GM12878 (cell line): ENCODE measurements around the gene MAPT. TPM values are rescaled to one million over a fixed set of nuclear protein-coding genes. Genes with fewer than 3 reads are reported as not detected.
A peak's percentile ranks its signal among the peaks of the same experiment; 100 is the strongest.

Experiments used
- ATAC-seq: fragments of 200-7000 bp; cut with Tn5 transposase; 3 replicates; pipeline ENCODE4 v1.9.1; 2020; ENCODE audit warnings: mild to moderate bottlenecking, moderate library complexity
- BruUV-seq: library from RNA; stranded (reverse); fragments of 400-500 nt; replicated peaks from 2 replicates; lab custom pipeline; 2021; lab: Mats Ljungman, UMichigan
- CTCF ChIA-PET: fragments of 300-600 bp; sonication (Branson Sonifier 250); formaldehyde crosslinking; extraction: SDS; loops from one replicate; lab custom pipeline; 2021; ENCODE audit warnings: inconsistent platforms; lab: Yijun Ruan, JAX
- POLR2A ChIA-PET: fragments of 350-600 bp; formaldehyde crosslinking; extraction: SDS; loops from one replicate; lab custom pipeline; 2021; ENCODE audit warnings: inconsistent platforms; lab: Charles Lee
- RAD21 ChIA-PET: fragments of 300-600 bp; sonication (Branson Sonifier 250); formaldehyde crosslinking; loops from one replicate; lab custom pipeline; 2023; ENCODE audit warnings: antibody characterized with exemption; ENCODE audit not compliant: unreplicated experiment; lab: Charles Lee
- SMC1A ChIA-PET: fragments of 300-600 bp; sonication (Branson Sonifier 250); formaldehyde crosslinking; loops from one replicate; lab custom pipeline; 2023; ENCODE audit not compliant: unreplicated experiment, uncharacterized antibody; lab: Charles Lee
- DNase-seq: peaks from one replicate; pipeline ENCODE4 v3.0.0-alpha.2; 2011; ENCODE audit warnings: low read depth, low spot score
- FAIRE-seq: peaks from 3 replicates; lab custom pipeline; 2011; peaks lifted over from hg19 to GRCh38; lab: Jason Lieb, UNC
- H2AFZ ChIP-seq: 2 replicates; pipeline ENCODE4 v1.6.0; 2011; ENCODE audit warnings: low read depth, low read length, control low read depth; ENCODE audit not compliant: control insufficient read depth
- H3K27ac ChIP-seq: 2 replicates; pipeline ENCODE4 v1.5.1; 2011; ENCODE audit warnings: control low read depth; ENCODE audit not compliant: control insufficient read depth, insufficient read depth
- H3K27me3 ChIP-seq, 2 experiments: replicated peaks in 1 of 2; 2 replicates each; pipeline versions ENCODE4 v1.6.0 to v1.6.1; 2011; ENCODE audit warnings: low read length in 1 of 2; ENCODE audit not compliant: control insufficient read depth in 2 of 2, insufficient read depth in 2 of 2
- H3K36me3 ChIP-seq, 2 experiments: 2 replicates each; pipeline ENCODE4 v1.5.1; 2011; ENCODE audit warnings: low read length in 1 of 2; ENCODE audit not compliant: control insufficient read depth in 2 of 2, insufficient read depth in 2 of 2
- H3K4me1 ChIP-seq: 2 replicates; pipeline ENCODE4 v1.6.1; 2011; ENCODE audit warnings: mild to moderate bottlenecking, low read length, moderate library complexity, mixed read lengths; ENCODE audit not compliant: control insufficient read depth, insufficient read depth
- H3K4me2 ChIP-seq: 2 replicates; pipeline ENCODE4 v1.6.0; 2011; ENCODE audit warnings: control low read depth; ENCODE audit not compliant: control insufficient read depth, insufficient read depth
- H3K4me3 ChIP-seq: fragments of 200-600 bp; sonication (generic); 2 replicates; pipeline ENCODE4 v1.5.1; 2016
- H3K79me2 ChIP-seq: 2 replicates; pipeline ENCODE4 v1.6.0; 2011; ENCODE audit warnings: low read length; ENCODE audit not compliant: control insufficient read depth, insufficient read depth
- H3K9ac ChIP-seq: 2 replicates; pipeline ENCODE4 v1.8.0; 2011; ENCODE audit warnings: low read length, control low read depth, mixed read lengths; ENCODE audit not compliant: control insufficient read depth, insufficient read depth
- H3K9me3 ChIP-seq: replicated peaks from 3 replicates; pipeline ENCODE4 v1.5.1; 2011; ENCODE audit warnings: mild to moderate bottlenecking, low read length; ENCODE audit not compliant: control insufficient read depth, insufficient read depth
- H4K20me1 ChIP-seq: 2 replicates; pipeline ENCODE4 v1.6.0; 2011; ENCODE audit not compliant: control insufficient read depth, insufficient read depth
- CBFB ChIP-seq: IDR thresholded peaks from 2 replicates; pipeline ENCODE4 v1.6.1; 2016; ENCODE audit warnings: antibody characterized with exemption, low read depth
- CBX3 ChIP-seq: fragments of 200-600 bp; sonication (generic); IDR thresholded peaks from 2 replicates; pipeline ENCODE4 v1.6.1; 2016; ENCODE audit warnings: low read depth, borderline replicate concordance
- CEBPB ChIP-seq, 2 experiments: fragments of 150-350 bp in 1 of 2; IDR thresholded peaks; 2 replicates each; pipeline ENCODE4 v1.6.1; 2012 to 2014; ENCODE audit warnings: low read depth in 2 of 2, low read length in 2 of 2, borderline replicate concordance in 1 of 2, inconsistent platforms in 1 of 2
- FOXM1 ChIP-seq: IDR thresholded peaks from 2 replicates; pipeline ENCODE4 v1.6.1; 2012; ENCODE audit warnings: low read depth, mild to moderate bottlenecking, inconsistent platforms, low read length, moderate library complexity
- GABPA ChIP-seq: IDR thresholded peaks from 2 replicates; pipeline ENCODE4 v1.6.1; 2014; ENCODE audit warnings: antibody characterized with exemption, low read depth, mild to moderate bottlenecking, inconsistent platforms
- HDAC6 ChIP-seq: fragments of 200-600 bp; sonication (generic); IDR thresholded peaks from one replicate; pipeline ENCODE4 v1.8.0; 2017; ENCODE audit warnings: antibody characterized with exemption; ENCODE audit not compliant: unreplicated experiment
- JUND ChIP-seq: IDR thresholded peaks from 2 replicates; pipeline ENCODE4 v1.6.1; 2012; ENCODE audit warnings: low read depth, mild to moderate bottlenecking, low read length, improper control_type of control experiment, moderate library complexity
- MEF2B ChIP-seq: fragments of 450-650 bp; IDR thresholded peaks from 2 replicates; pipeline ENCODE4 v1.6.1; 2018; ENCODE audit warnings: mild to moderate bottlenecking, moderate library complexity; ENCODE audit not compliant: partially characterized antibody, poor library complexity, severe bottlenecking
- NFYA ChIP-seq: IDR thresholded peaks from 2 replicates; pipeline ENCODE4 v1.6.1; 2011; ENCODE audit warnings: low read depth, mild to moderate bottlenecking, low read length, improper control_type of control experiment, borderline replicate concordance
- NRF1 ChIP-seq: conservative IDR thresholded peaks from 2 replicates; pipeline ENCODE4 v1.6.1; 2011; ENCODE audit warnings: mild to moderate bottlenecking, low read depth, low read length, improper control_type of control experiment
- RB1 ChIP-seq: fragments of 450-650 bp; formaldehyde crosslinking; IDR thresholded peaks from 2 replicates; pipeline ENCODE4 v1.6.1; 2017; ENCODE audit warnings: mild to moderate bottlenecking, borderline replicate concordance
- RBBP5 ChIP-seq: fragments of 200-600 bp; sonication (generic); conservative IDR thresholded peaks from 2 replicates; pipeline ENCODE4 v1.6.1; 2016
- SREBF1 ChIP-seq: IDR thresholded peaks from 2 replicates; pipeline ENCODE4 v1.6.1; 2012; ENCODE audit warnings: mild to moderate bottlenecking, low read length
- ZNF217 ChIP-seq: fragments of 450-650 bp; IDR thresholded peaks from 2 replicates; pipeline ENCODE4 v1.6.1; 2017; ENCODE audit warnings: antibody characterized with exemption, mild to moderate bottlenecking
- ZNF24 ChIP-seq: fragments of 450-650 bp; IDR thresholded peaks from 2 replicates; pipeline ENCODE4 v1.6.1; 2017; ENCODE audit warnings: antibody characterized with exemption, mild to moderate bottlenecking
- ZSCAN29 ChIP-seq: fragments of 450-650 bp; IDR thresholded peaks from 2 replicates; pipeline ENCODE4 v1.6.1; 2017; ENCODE audit warnings: mild to moderate bottlenecking, moderate library complexity
- WGBS: methylation state at CpG from one replicate; pipeline ENCODE4 v1.1.6; 2016; ENCODE audit warnings: low lambda C conversion rate; ENCODE audit not compliant: insufficient replicate concordance, insufficient coverage; ENCODE audit errors: missing lambda C conversion rate; 5-methylcytosine and 5-hydroxymethylcytosine counted together
- in situ Hi-C: fragments of 300-500 bp; cut with MboI; formaldehyde crosslinking; loops from 9 replicates; pipeline ENCODE4 v1.14.3; 2018; ENCODE audit warnings: mixed read lengths
- intact Hi-C: fragments of 100-400 bp; cut with micrococcal nuclease; formaldehyde crosslinking; loops from one replicate; pipeline ENCODE4 v1.14.2; 2022; ENCODE audit not compliant: unreplicated experiment
- polyA plus RNA-seq, 11 experiments: library from polyadenylated mRNA; depleted of rRNA in 4 of 11; unstranded in 6 of 11; stranded (reverse) in 5 of 11; fragments of >200 nt; fragmentation: Nextera tagmentation in 4 of 11; fragmentation: Illumina TruSeq in 1 of 11; extraction: Ambion mirVana in 4 of 11; extraction: Trizol in 1 of 11; gene quantifications; 1 replicate in 1 of 11; 2 replicates in 10 of 11; pipeline versions ENCODE4 v1.2.1 to v1.2.3, GENCODE V29; 2011 to 2016; ENCODE audit warnings: inconsistent platforms in 2 of 11, missing spikeins in 2 of 11, low read depth in 1 of 11
- total RNA-seq, 4 experiments: library from RNA; depleted of rRNA in 3 of 4; stranded (reverse); fragments of >200 nt in 3 of 4; fragmentation: Illumina TruSeq in 1 of 4; extraction: Trizol in 1 of 4; gene quantifications; 2 replicates each; pipeline versions ENCODE4 v1.2.1 to v1.2.3, GENCODE V29; 2013 to 2021
- TF ChIP-seq, protein P1 (sequence below): IDR thresholded peaks from 2 replicates; pipeline ENCODE4 v1.6.1; 2011; ENCODE audit warnings: low read depth, mild to moderate bottlenecking, low read length, moderate library complexity, borderline replicate concordance; ENCODE audit errors: extremely low read depth
- TF ChIP-seq, protein P2 (sequence below): IDR thresholded peaks from 2 replicates; pipeline ENCODE4 v1.6.1; 2012; ENCODE audit warnings: low read depth, low read length, improper control_type of control experiment

MAPT gene
- total and polyA plus RNA-seq, 10 of the 15 experiments (the other 5 are each of a cell fraction or from before 2014, with no cell fraction given) = under 0.01 to 0.05 (median 0.03) TPM; not detected in 7

DNA sequence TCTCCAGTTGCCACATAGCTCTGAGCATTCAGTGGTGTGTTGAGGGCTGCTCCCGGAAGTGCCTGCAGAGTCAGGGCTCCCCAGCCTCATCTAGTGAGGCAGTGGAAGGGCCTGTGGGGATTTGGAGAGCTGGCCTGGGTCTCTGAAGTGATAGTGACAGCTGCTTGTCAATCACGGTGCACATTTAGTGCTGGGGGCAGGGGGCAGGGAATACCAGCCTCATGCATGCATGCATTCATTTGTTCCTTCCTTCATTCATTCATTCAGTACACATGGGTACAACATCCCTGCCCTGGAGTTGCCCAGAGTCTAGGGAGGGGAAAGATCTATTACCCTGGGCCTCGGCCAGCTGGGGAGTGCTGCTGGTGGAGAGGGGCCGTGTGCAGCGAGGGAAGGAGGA lies 93.4 kb downstream of the MAPT start:
- no peaks in the 10 kb centered on the region for H3K4me1 ChIP-seq
- ChIA-PET CTCF (interaction anchor here (0.6 to 0.8 kb wide), 2 partner anchors 14 to 187 kb away, joined by 3 read pairs; no protein-coding TSS in a partner anchor), RAD21 (no interaction called here), SMC1A (no interaction called here), POLR2A (no interaction called here)
- WGBS = 29% methylated on average over 5 of the region's 5 CpGs
- BruUV-seq = no TSS peak
- H3K9me3 ChIP-seq = no peaks in the 10 kb centered on the region
- H3K4me3 ChIP-seq = no peak overlapping the region
- no peaks in the 10 kb centered on the region for H3K36me3 ChIP-seq
- in situ Hi-C loops (no loop called here), intact Hi-C loops (no loop called here)
- H3K79me2 ChIP-seq = no peaks in the 10 kb centered on the region
- H3K27ac ChIP-seq = no peak overlapping the region
- H4K20me1 ChIP-seq = no peaks in the 10 kb centered on the region
- DNase-seq (no peak), FAIRE-seq (no peak), ATAC-seq (no peak)
- H2AFZ ChIP-seq = no peak overlapping the region
- H3K27me3 ChIP-seq = no peaks in the 10 kb centered on the region; a peak in 1 of 4 replicates
- no peak overlapping the region for H3K9ac ChIP-seq
- TF ChIP-seq NRF1 (no peak), CEBPB (IDR thresholded peaks at IDR 0.05; ENCODE audit: borderline replicate concordance in 1 of 2, low read depth in 2 of 2, low read length in 2 of 2) (no peak), SREBF1 (no peak), HDAC6 (no peak), CBX3 (no peak), ZNF24 (peak; percentile 60; the same call in 1 of the 2 replicates), RBBP5 (no peak), JUND (no peak)
- no peak overlapping the region for H3K4me2 ChIP-seq

DNA sequence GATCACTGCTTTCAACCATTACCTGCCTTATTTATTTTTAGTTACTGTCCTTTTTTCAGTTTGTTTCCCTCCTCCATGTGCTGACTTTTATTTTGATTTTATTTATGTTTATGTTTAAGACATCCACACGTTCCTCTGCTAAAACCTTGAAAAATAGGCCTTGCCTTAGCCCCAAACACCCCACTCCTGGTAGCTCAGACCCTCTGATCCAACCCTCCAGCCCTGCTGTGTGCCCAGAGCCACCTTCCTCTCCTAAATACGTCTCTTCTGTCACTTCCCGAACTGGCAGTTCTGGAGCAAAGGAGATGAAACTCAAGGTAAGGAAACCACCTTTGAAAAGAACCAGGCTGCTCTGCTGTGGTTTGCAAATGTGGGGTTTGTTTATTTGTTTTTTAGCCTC lies 95.4 kb downstream of the MAPT start:
- no peak for FAIRE-seq
- H3K4me2 ChIP-seq = no peak overlapping the region
- WGBS = 1% methylated on average over 3 of the region's 3 CpGs
- TF ChIP-seq GABPA (no peak), MEF2B (no peak), CBFB (no peak), ZNF217 (no peak), ZSCAN29 (no peak), NFYA (no peak), FOXM1 (no peak), RB1 (no peak)
- TF ChIP-seq, protein P1, sequence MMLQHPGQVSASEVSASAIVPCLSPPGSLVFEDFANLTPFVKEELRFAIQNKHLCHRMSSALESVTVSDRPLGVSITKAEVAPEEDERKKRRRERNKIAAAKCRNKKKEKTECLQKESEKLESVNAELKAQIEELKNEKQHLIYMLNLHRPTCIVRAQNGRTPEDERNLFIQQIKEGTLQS = no peak
- TF ChIP-seq, protein P2, sequence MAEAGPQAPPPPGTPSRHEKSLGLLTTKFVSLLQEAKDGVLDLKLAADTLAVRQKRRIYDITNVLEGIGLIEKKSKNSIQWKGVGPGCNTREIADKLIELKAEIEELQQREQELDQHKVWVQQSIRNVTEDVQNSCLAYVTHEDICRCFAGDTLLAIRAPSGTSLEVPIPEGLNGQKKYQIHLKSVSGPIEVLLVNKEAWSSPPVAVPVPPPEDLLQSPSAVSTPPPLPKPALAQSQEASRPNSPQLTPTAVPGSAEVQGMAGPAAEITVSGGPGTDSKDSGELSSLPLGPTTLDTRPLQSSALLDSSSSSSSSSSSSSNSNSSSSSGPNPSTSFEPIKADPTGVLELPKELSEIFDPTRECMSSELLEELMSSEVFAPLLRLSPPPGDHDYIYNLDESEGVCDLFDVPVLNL = no peak
- TF ChIP-seq, all 136 proteins: peak for 0
- no peak overlapping the region for H3K9ac ChIP-seq
- H2AFZ ChIP-seq = no peak overlapping the region
- no peaks in the 10 kb centered on the region for H3K79me2 ChIP-seq
- SMC1A ChIA-PET = interaction anchor here (0.9 kb wide), 1 partner anchor 19 kb away, joined by 4 read pairs; no protein-coding TSS in a partner anchor
- H3K27me3 ChIP-seq = no peaks in the 10 kb centered on the region; a peak in 1 of 4 replicates
- no peaks in the 10 kb centered on the region for H4K20me1 ChIP-seq
- intact Hi-C loops = no loop called here
- no peak overlapping the region for H3K27ac ChIP-seq
- H3K4me3 ChIP-seq = no peak overlapping the region
- in situ Hi-C loops = no loop called here
- CTCF ChIA-PET = interaction anchor here (0.6 to 1.7 kb wide), 3 partner anchors 12 to 40 kb away, joined by 3 to 6 read pairs (median 4); no protein-coding TSS in a partner anchor
- ATAC-seq (no peak), DNase-seq (no peak)
- no TSS peak for BruUV-seq
- RAD21 ChIA-PET = interaction anchor here (1.2 kb wide), 1 partner anchor 19 kb away, joined by 3 read pairs; no protein-coding TSS in a partner anchor
- POLR2A ChIA-PET = no interaction called here
- no peaks in the 10 kb centered on the region for H3K4me1 ChIP-seq
- no peaks in the 10 kb centered on the region for H3K36me3 ChIP-seq
- no peaks in the 10 kb centered on the region for H3K9me3 ChIP-seq
